HG03196 (cell line): ENCODE measurements around the gene C6orf47.

Source experiments
- ATAC-seq: cut with Tn5 transposase; IDR thresholded peaks from one replicate; pipeline ENCODE4 v1.9.1; 2021; ENCODE audit not compliant: unreplicated experiment

The C6orf47 gene

DNA sequence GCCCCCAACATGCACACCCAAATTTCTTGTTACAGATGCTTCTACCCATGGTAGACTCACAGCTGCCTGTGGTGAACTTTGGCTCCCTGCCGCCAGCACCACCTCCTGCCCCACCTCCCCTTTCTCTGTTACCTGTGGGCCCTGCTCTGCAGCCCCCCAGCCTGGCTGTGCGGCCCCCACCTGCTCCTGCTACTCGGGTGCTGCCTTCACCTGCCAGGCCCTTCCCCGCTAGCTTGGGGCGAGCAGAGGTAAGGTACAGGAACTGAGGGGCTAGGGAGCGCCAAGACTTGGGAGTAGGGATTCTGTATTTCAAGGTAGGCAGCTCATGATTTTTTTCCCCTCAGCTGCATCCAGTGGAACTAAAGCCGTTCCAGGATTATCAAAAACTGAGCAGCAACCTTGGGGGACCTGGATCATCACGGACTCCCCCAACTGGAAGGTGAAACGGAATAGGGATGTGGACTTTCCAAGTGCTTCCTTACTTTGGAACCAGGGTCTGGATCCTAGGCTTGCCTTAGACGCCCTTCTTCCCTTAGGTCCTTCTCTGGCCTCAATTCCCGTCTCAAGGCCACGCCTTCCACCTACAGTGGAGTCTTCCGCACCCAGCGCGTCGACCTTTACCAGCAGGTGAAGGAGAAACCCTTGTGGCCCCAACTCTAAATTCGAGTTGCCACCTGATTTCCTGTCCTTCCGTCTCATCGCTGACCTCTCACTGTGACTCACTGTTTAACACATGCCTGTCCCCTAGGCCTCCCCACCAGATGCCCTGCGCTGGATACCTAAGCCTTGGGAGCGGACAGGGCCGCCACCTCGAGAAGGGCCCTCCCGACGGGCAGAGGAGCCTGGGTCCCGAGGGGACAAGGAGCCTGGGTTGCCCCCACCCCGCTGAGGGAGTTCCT is 23.6 kb downstream of the C6orf47 start:
- no peak for ATAC-seq

DNA sequence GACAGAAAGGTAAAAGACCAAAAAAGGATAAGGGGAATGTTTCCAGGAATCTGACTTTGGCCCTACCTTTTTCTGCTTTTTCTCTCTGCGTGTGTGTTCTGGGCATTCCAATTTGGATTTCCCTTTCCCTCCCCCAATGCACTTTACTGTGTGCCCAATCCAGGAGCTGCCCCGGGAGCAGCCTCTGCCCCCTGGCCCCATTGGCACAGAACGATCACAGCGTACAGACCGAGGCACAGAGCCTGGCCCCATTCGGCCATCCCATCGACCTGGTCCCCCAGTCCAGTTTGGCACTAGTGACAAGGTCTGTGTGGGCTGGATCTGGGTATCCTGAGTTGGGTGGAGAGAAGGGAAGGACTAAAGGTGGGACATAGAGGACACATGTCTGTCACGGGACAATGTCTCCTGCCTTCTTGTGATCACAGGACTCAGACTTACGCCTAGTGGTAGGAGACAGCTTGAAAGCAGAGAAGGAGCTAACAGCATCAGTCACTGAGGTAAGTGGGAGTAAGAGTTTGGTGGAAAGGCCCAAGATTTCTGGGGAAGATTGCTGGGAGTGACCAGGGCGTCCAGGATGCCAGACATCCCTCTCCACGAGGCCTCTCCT is 25.5 kb downstream of the C6orf47 start:
- ATAC-seq = no peak

DNA sequence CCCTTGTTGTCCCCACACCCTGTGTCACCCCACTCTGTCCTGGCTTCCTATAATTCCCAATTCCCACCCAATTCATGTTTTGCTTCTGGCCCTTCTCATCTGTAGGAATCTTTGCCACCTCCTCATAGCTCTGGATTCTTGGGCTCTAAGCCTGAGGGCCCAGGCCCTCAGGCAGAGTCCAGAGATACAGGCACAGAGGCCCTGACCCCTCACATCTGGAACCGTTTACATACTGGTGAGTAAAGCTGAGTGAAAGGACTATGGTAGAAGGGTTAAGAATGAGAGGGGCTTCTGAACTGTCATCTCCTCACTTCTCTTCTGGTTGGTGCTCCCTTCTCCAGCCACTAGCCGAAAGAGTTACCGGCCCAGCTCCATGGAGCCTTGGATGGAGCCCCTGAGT is 26.4 kb downstream of the C6orf47 start:
- ATAC-seq = no peak

DNA sequence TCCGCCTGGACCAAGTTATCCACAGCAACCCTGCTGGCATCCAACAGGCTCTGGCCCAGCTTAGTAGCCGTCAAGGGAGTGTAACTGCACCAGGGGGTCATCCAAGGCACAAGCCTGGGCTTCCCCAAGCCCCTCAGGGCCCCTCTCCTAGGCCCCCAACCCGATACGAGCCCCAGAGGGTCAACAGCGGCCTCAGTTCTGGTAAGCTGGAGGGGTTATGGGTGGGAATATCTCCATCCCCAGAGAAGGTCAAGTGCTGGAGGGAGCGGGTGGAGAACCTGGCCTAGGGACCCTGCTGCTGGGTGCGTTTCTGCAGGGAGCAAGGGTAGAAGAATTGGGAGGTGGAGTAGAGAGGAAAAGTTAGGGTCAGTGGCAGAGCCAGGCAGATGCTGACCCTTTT is 27.1 kb downstream of the C6orf47 start:
- no peak for ATAC-seq

DNA sequence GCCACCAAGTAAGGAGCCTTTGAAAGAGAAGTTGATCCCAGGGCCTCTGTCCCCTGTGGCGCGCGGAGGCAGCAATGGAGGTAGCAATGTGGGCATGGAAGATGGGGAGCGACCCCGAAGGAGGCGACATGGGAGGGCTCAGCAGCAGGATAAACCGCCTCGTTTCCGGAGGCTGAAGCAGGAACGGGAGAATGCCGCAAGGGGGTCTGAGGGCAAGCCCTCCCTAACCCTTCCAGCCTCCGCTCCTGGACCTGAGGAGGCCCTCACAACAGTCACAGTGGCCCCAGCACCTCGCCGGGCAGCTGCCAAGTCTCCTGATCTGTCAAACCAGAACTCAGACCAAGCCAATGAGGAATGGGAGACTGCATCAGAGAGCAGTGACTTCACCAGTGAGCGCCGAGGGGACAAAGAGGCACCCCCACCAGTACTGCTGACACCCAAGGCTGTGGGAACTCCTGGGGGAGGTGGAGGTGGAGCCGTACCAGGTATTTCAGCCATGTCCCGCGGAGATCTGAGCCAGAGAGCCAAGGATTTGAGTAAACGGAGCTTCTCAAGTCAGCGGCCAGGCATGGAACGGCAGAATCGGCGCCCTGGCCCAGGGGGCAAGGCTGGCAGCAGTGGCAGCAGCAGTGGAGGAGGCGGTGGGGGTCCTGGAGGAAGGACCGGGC is 28.2 kb downstream of the C6orf47 start:
- ATAC-seq = no peak

DNA sequence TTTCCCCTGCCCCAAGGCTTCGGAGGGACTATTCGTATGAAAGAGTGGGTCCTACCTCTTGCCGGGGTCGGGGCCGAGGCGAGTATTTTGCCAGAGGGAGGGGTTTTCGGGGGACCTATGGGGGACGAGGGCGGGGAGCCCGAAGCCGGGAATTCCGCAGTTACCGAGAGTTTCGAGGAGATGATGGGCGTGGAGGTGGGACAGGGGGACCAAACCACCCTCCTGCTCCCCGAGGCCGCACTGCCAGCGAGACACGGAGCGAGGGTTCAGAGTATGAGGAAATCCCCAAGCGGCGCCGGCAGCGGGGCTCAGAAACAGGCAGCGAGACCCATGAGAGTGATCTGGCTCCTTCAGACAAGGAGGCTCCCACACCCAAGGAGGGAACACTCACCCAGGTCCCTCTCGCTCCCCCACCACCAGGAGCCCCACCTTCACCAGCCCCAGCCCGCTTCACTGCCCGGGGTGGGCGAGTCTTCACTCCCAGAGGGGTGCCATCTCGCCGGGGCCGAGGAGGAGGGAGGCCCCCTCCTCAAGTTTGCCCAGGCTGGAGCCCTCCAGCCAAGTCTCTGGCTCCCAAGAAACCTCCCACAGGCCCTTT is 28.8 kb downstream of the C6orf47 start:
- no peak for ATAC-seq

DNA sequence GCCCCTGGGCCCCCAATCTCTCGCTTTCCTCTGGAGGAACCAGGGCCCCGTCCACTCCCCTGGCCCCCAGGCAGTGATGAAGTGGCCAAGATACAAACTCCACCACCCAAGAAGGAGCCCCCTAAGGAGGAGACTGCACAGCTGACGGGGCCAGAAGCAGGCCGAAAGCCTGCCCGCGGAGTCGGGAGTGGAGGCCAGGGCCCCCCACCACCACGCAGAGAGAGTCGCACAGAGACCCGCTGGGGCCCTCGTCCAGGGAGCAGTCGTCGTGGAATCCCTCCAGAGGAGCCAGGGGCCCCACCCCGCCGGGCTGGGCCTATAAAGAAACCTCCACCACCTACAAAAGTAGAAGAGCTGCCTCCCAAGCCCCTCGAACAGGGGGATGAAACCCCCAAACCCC is 29.4 kb downstream of the C6orf47 start:
- ATAC-seq = no peak

DNA sequence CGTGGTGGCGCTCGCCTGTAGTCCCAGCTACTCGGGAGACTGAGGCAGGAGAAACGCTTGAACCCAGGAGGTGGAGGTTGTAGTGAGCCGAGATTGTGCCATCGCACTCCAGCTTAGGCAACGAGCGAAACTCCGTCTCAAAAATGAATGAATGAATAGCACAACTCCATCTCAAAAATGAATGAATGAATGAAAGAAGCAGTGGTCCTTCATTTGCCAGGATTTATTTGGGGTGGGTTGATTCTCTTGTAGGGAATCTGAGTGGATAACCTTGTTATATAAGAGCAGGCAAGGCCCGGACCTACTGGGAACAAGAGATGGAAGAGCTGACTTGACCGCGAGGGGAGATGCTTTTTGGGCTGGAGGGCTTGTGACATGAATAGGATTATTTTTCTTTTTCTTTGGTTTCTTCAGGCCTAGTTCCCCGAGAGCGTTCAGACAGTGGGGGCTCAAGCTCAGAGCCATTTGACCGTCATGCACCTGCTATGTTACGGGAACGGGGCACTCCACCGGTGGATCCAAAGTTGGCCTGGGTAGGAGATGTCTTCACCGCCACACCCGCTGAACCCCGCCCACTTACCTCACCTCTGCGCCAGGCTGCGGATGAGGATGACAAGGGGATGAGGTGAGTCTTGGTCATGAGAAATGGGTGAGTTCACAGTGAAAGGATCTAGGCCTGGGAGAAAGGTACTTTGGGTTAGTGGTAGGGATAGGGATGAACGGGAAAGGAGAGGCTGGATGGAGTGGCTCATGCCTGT is 30.2 kb downstream of the C6orf47 start:
- no peak for ATAC-seq

DNA sequence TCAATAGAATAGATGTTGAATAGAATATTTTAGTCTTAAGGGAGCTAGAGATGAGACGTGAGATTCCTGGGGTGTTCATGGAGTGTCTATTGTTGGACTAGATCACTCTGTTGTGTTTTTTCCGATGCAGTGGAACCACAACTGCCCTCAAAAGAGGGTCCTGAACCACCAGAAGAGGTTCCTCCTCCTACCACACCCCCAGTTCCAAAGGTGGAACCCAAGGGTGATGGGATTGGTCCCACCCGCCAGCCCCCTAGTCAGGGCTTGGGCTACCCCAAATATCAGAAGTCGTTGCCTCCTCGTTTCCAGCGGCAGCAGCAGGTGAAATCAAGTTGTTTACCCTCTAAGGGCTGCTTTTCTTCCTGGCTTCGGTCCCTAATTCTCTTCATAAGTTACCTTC is 31.6 kb downstream of the C6orf47 start:
- no peak for ATAC-seq

DNA sequence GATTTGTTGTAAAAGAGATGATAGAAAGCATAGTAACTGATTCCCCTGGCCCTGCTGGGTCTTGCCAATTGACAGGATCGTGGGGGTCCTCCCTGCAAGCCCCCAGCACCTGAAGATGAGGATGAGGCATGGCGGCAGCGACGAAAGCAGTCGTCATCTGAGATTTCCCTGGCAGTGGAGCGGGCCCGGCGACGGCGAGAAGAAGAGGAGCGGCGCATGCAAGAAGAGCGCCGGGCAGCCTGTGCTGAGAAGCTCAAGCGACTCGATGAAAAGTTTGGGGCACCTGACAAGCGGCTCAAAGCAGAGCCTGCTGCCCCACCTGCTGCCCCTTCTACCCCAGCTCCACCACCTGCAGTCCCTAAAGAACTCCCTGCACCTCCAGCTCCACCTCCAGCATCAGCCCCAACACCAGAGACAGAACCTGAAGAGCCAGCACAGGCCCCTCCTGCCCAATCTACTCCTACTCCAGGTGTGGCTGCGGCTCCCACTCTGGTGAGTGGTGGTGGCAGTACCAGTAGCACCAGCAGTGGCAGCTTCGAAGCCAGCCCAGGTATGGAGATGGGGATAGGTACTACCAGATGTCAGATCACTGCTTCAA is 32.8 kb downstream of the C6orf47 start:
- no peak for ATAC-seq

DNA sequence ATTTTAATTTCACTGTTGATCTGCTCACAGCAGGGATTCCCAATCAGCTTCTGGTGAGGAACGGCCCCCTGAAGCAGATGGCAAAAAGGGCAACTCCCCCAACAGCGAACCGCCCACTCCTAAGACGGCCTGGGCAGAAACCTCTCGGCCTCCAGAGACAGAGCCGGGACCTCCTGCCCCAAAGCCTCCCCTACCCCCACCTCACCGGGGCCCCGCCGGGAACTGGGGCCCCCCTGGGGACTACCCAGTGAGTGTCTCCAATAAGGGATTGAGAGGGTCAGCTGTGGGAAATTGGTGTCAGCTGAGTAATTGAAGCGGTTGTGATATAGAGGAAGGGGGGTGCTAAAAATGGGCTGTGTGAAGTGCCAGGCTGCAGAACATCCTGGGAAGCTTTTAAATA is 33.6 kb downstream of the C6orf47 start:
- no peak for ATAC-seq

DNA sequence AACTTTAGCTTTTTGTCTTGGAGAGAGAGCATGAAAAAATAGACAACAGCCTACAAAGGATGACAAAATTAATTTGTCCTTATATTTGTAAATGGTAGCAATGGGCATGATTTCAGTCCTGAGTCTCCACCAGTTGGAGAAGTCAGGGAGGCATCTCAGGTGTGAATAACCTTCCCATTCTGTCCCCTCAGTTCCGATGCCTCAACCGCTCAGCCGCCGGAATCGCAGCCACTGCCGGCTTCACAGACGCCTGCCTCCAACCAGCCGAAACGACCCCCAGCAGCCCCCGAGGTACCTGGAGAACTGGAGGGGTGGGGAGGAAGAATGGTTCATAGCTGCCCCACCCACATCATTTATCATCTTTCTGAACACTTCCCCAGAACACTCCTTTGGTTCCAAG is 36.5 kb downstream of the C6orf47 start:
- ATAC-seq = no peak

DNA sequence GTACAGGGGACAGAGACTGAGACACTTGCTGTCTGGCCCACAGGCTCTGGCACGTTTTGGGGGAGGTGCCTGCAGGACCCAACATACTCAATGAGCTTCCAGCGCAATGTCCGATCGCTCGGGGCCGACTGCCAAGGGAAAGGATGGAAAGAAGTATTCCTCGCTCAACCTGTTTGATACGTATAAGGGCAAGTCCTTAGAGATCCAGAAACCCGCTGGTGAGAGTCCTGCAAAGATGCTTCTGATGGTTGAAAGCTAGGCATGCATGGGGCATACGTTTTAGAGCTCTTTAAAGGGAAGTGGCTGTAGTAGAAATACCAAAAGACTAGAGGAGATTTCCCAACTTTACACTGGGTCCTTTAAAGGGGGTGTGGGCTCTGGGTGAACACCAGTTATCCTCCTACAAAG is 37.9 kb downstream of the C6orf47 start:
- ATAC-seq = no peak

DNA sequence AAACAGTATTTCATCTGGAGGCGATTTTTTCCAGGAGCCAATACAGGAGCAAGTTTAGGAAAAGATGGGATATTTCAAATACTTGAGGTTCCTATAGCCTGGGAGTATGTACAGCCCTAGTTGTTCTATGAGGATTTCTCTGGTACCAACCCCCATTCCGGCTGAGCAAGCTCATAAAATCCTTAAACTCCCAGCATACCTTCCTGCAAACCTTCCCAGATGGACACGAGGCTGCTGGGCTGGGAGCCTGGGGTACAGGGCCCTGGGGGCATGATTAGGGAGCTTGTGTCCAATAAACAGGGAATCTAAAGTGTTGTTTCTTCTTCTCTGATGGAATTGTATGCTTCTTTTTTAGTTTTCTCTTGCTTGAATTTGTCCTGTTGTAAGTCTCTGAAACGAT is 38.6 kb downstream of the C6orf47 start:
- no peak for ATAC-seq

DNA sequence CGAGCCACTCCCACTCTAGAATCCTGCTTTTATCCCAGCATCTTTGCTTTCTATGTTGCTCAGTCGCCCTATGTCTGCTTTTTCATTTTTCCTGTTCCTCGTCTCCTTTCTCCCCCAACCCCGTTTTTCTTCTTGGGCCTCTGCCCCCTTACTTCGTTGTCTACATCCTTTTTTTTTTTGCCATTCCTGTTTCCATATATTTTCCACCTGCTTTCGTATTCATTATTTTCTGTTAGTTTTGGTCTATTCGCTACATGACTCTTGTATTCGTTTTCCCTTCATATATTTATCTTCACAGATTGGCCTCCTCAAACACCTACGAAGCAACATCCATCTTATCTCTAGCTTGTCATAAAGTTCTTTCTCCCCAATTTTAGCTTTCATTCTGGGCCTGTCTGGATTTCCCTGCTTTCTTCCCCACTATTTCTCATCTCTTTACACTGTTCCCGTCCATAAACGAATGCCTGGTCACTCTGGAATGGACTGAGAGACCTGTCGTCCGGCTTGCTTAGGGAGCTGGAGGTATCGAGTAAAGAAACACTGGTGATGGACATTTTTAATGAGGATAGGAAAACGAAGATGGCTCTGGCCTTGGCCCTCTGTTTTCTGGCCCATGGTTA is 39.1 kb downstream of the C6orf47 start:
- no peak for ATAC-seq

DNA sequence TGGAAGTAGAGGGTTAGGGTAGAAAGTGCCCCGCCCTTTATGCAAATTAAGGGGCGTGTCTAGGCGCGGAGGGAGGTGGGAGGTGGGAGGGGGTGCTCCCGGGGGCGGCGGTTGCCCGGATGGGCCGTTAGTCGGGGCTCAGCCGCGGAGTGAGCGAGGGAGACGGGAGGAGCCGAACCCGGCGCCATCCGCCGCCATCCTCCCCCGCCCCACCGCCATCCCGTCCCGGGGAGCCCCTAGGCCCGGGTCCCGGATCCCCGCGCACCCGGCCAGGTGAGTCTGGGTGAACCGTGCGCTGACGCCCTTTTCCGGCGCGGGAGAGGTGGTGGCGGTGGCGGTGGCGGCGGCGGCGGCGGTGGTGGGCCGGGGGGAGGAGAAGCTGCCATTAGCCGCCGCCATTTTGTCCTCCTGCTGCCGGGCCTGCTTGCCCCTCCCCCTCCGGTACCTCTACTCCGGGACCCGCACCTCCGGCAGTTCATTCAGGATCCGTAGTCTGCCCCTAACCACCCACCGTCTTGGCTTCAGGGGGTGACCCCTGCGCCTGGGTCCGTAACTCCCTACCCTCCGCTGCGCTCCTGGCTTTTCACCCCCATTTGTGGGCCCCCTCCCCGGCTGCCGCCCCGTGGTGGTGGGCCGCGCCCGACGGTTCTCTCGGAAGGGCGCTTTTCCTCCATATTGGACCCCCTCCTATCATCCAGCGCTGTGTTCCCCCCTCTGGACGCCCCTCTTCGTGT is 39.8 kb downstream of the C6orf47 start, which contains the start of gene PRRC2A:
Gene PRRC2A, plus strand, starts transcription at position 130 of the 734 bp plus-strand sequence. CDS start 2,075 bp downstream, outside the sequence.
- ATAC-seq = peak; percentile 47

DNA sequence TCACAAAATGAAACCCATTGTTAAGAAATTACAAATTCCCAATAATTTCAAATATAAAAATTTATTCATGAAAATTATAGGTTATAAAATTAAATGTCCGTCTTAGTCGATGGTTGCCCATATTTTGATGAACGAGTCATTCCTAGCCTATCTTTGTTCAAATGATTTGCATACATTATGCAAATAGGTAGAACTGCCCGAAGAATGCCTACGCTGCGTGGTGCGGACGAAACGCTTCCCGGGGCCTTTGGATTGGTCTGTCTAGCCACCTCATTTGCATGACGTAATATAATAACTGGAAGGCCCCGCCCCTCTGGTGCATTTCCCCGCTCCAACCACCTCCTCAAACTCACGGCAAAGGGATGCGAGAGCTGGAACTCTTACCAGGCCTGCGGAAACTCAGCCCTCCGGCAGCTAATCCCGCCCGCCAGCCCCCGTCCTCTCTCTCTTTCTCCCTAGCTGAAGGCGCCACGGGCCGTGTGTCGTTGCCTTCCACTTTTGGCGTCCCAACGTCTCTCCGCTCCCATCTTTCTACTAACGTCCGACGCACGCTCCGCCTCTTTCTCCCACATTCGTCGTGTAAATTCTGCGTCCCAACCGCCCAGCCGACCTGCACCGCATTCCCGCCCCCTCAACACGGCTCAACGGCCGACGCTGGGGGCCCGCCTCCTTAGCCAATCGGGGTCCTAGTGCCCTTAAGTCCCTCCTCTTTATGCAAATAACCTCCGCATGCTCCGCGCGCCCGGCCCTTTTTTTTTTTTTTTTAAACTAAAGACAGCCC is 40.6 kb downstream of the C6orf47 start:
- peak; percentile 80 for ATAC-seq

DNA sequence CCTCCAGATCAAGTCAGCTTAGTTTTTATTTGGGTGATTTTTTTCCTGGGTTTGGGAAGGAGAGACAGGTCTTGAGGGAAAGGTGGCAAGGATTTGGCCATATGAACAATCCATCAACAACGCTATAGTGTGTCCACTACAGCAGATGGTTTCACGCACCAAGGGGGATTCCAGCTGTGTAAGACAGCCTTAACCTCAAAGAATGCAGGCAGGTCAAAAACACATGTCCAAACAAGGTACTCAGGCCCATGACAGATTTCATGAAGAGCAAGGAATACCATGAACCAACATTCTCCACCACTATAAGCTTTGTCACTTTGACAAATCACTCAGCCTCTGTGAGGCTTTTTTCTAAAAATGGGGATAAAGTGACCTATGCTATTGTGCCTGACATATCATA is 43.6 kb downstream of the C6orf47 start:
- ATAC-seq = no peak
